T-helper 9 cell (primary cell): ENCODE data around the gene ZNRD2.

ENCODE experiments used
- DNase-seq: peaks from one replicate; pipeline ENCODE4 v3.0.0-alpha.2; 2020

Gene ZNRD2

DNA sequence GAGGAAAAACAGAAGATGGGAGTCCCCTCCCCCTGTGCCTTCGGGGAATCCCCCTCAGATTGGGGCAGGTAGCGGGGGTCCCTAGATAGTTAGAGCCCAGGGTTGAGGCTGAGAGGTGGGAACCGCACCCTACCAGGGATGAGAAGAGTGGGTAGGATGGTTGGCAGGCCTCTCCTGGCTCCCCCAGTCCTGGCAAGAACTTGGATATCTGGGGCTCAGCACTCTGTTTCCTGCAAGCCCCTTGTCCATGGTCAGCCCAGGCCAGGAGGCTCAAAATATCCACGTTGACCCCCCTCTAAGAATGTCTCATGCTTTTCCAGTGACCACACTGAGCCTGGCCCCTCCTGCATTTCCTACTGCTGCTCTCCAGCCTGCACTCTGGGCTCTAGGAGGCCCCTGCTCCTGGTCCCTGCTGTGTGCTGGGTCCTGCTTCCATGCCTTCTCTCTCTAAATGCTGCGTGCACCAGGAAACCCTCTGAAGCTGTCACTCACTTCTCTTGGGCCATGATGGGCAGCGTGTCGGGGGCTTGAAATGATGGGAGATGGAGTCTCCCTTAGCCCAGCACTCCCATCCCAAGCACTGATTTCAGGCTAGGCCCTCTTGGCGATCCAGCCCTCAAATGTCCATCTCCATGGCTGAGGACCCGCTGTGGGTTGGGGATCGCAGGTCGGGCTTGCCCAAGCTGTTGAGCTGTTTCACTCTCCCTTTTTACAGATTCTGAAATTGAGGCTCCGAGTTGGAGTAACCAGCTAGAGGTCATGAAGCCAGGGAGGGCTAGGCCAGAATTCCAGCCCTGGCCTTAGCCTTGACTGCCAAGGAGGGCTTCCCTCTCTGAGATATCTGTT is 41.7 kb downstream of the ZNRD2 start:
- no peak for DNase-seq

GRCh38 chr11:65612691-65613090 is 42.4 kb downstream of the ZNRD2 start:
- DNase-seq = no peak

DNA sequence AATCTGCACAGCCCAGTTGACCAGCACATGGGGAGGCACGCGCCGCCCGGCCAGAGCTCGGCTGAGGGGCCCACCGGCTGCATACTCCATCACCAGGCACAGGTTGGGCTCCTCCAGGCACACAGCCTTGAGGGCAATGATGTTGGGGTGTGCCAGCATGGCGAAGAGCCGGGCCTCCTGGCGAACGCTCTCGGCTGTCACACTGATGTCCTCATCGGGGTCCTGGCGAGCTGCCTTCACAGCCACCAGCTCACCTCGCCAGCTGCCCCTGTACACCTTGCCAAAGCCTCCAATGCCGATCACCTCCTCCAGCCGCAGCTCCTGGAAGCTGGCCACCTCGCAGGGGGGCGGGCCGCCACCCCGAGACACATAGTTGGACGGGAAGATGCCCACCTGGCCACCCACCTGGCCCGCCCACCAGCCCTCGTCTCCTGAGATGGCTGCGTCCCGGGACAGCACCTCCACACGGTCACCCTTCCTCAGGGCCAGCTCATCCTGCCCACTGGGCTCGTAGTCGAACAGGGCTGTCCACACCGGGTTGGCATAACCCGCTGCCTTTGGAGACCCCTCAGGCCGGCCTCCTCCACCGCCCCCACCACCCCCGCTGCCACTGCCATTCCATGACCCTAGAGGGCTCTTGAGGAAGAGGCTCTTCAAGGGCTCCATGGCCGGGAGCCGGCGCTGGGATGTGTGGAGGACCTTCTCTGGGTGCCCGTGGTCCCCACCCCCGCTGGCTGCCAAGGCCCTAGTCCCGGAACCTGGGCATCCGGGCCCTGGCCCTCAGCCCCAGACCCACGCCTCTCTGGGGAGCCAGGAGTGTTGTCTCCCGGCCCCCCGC is 43.0 kb downstream of the ZNRD2 start:
- no peak for DNase-seq

GRCh38 chr11:65615229-65615949 is 45.1 kb downstream of the ZNRD2 start, which contains the start of gene PCNX3:
Gene PCNX3, plus strand, starts transcription at chr11:65615776. Its CDS starts 536 bp downstream, at chr11:65616312.
- DNase-seq = peak; percentile 99

GRCh38 chr11:65615950-65616574 is 45.8 kb downstream of the ZNRD2 start:
- DNase-seq = no peak

GRCh38 chr11:65616575-65617001 is 46.3 kb downstream of the ZNRD2 start:
- DNase-seq = no peak

DNA sequence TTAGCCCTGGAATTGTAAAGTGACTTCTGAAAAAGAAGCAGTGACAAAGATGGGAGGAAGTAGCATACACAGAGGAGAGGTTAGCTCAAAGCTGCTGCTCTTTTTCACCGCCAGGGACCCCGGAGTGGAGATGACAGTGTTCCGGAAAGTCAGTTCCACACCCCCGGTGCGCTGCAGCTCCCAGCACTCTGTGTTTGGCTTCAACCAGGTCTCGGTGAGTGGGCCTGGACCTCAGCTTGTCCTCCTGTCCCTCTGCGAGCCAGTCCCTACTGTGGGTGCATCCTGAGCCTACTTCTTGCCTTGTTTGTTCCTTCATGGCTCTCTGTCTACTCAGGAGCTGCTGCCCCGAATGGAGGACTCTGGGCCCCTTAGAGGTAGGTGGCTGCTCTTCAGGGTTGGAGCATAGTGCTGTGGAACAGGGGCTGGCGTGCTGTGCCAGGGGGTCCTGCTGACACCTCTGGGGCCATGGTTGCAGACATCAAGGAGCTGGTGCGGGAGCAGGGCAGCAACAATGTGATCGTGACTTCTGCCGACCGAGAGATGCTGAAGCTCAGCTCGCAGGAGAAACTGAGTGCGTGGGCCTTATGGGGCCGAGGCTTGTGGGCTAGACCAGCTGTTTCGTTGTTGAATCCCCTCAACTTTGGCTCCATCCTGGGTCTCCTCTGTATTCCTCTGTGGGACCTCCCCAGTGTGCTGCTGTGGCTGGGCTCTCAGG is 47.0 kb downstream of the ZNRD2 start:
- DNase-seq = no peak

- DNase-seq = no peak
Observed at GRCh38 chr11:65617990-65618751, 47.9 kb downstream of the ZNRD2 start.

DNA sequence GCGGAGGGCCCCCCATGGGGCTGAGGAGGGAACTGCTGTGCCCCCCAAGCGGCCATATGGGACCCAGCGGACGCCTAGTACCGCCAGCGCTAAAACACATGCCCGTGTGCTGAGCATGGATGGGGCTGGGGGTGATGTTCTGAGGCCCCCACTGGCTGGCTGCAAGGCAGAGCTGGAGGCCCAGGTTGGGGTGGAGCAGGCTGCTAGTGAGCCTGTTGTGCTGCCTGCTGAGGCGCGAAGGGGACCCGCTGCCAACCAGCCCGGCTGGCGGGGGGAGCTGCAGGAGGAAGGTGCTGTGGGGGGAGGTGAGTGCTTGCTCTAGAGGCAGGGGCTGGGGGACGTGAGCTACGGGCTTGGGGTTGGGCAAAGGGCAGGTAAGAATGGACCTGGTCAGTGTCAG is 48.5 kb downstream of the ZNRD2 start:
- DNase-seq = no peak

- no peak for DNase-seq
Observed at GRCh38 chr11:65619281-65619928, 49.1 kb downstream of the ZNRD2 start.

- DNase-seq = no peak
Observed at GRCh38 chr11:65620666-65621065, 50.4 kb downstream of the ZNRD2 start.

DNA sequence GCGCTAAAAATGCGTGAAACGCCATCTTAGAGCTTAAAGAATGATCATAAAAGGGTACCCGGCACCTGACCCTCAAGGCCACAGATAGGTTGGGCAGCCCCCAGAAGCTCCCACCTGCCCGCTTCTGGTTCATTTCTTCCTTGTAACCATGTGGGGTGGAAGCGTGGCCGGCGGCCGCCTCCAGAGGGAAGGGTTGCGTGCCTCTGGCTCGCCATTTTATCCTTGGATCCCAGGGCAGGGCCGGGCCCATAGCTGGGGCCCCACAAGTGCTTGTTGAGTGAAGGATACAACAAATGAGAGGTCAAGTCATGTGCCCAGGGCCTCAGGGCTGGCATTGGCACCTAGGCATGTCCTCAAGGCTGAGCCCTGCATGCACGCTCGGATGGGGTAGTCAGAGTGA is 51.2 kb downstream of the ZNRD2 start:
- no peak for DNase-seq
